HK-2 (cell line): ENCODE results near the gene PRR14.
A peak's percentile ranks its signal among the peaks of the same experiment; 100 is the strongest.
"Not testable (repeated sequence)": the region's sequence is repeated elsewhere in the genome, so short reads cannot be mapped to it uniquely, and the experiment has no call there.

Experiments used
- DNase-seq: peaks from one replicate; pipeline ENCODE4 v3.0.0-alpha.2; 2018; ENCODE audit not compliant: unreplicated experiment

Gene PRR14

GRCh38 chr16:30632454-30632853 is 18.3 kb upstream of the PRR14 start:
- DNase-seq, result not testable (repeated sequence)

GRCh38 chr16:30633526-30633925 is 17.2 kb upstream of the PRR14 start:
- DNase-seq, result no peak

GRCh38 chr16:30636599-30636998 is 14.2 kb upstream of the PRR14 start:
- DNase-seq, result no peak

GRCh38 chr16:30637139-30637538 is 13.6 kb upstream of the PRR14 start:
- DNase-seq, result not testable (repeated sequence)

GRCh38 chr16:30637944-30638343 is 12.8 kb upstream of the PRR14 start:
- DNase-seq, result no peak

GRCh38 chr16:30641378-30641982 is 9.3 kb upstream of the PRR14 start:
- no peak for DNase-seq

- no peak for DNase-seq
These were observed 6.4 kb upstream of the PRR14 start for GRCh38 chr16:30644334-30644830.

GRCh38 chr16:30645727-30646126 is 5.0 kb upstream of the PRR14 start:
- no peak for DNase-seq

GRCh38 chr16:30647274-30647571 is 3.5 kb upstream of the PRR14 start:
- DNase-seq, result no peak

- no peak for DNase-seq
These were observed 913 bp upstream of the PRR14 start for GRCh38 chr16:30649725-30650368.

GRCh38 chr16:30651124-30652004 is 604 bp downstream of the PRR14 start:
- DNase-seq, result peak; percentile 59

- DNase-seq, result no peak
These were observed 1.2 kb downstream of the PRR14 start for GRCh38 chr16:30652005-30652296.

GRCh38 chr16:30652718-30653117 is 2.0 kb downstream of the PRR14 start:
- no peak for DNase-seq

- DNase-seq, result no peak
These were observed 4.1 kb downstream of the PRR14 start for GRCh38 chr16:30654856-30655255.

GRCh38 chr16:30655815-30656347 is 5.1 kb downstream of the PRR14 start:
- no peak for DNase-seq

GRCh38 chr16:30656388-30656787 is 5.6 kb downstream of the PRR14 start:
- DNase-seq, result no peak

GRCh38 chr16:30656974-30657865 is 6.5 kb downstream of the PRR14 start:
- peak; percentile 34 for DNase-seq

- peak; percentile 95 for DNase-seq
These were observed 7.3 kb downstream of the PRR14 start, which contains the start of gene FBRS for GRCh38 chr16:30657866-30658730. Gene FBRS, plus strand, starts transcription at chr16:30658431. Its CDS starts 1,088 bp downstream, at chr16:30659519.

GRCh38 chr16:30658731-30659506 is 8.2 kb downstream of the PRR14 start:
- DNase-seq, result peak; percentile 86
